Upper lobe of left lung (tissue), 6 donors: Measurements from ENCODE around the gene SERINC3. TPM values are rescaled to one million over a fixed set of nuclear protein-coding genes. Genes with fewer than 3 reads are reported as not detected.

Experiments
- ATAC-seq, 2 donors: fragments of 200-7000 bp; cut with Tn5 transposase; one replicate each; pipeline ENCODE4 v1.9.1; 2022; ENCODE audit warnings: mild to moderate bottlenecking in 2 of 2, moderate library complexity in 2 of 2; ENCODE audit not compliant: low FRiP score in 2 of 2
- DNase-seq, 2 donors: peaks; one replicate each; pipeline ENCODE4 v3.0.0-alpha.2; 2019 to 2020
- H3K27ac ChIP-seq, 4 donors: fragments of 200-600 bp; sonication (generic); one replicate each; pipeline ENCODE4 v1.5.1; 2016 to 2019
- H3K27me3 ChIP-seq, 4 donors: fragments of 200-600 bp; sonication (generic); one replicate each; pipeline ENCODE4 v1.5.1; 2017 to 2019
- H3K36me3 ChIP-seq, 4 donors: fragments of 200-600 bp; sonication (generic); one replicate each; pipeline ENCODE4 v1.5.1; 2016 to 2019
- H3K4me1 ChIP-seq, 4 donors: fragments of 200-600 bp; sonication (generic); one replicate each; pipeline ENCODE4 v1.5.1; 2018 to 2019
- H3K4me3 ChIP-seq, 4 donors: fragments of 200-600 bp; sonication (generic); one replicate each; pipeline ENCODE4 v1.5.1; 2017 to 2019; ENCODE audit warnings: mild to moderate bottlenecking in 2 of 4, moderate library complexity in 1 of 4
- H3K9me3 ChIP-seq, 4 donors: fragments of 200-600 bp; sonication (generic); one replicate each; pipeline ENCODE4 v1.5.1; 2018 to 2019
- EP300 ChIP-seq, 4 donors: sonication (generic); formaldehyde crosslinking; IDR thresholded peaks; one replicate each; pipeline ENCODE4 v1.5.1; 2017; ENCODE audit warnings: antibody characterized with exemption in 4 of 4, control low read depth in 2 of 4
- POLR2A ChIP-seq, 4 donors: fragments of 450-650 bp; IDR thresholded peaks; one replicate each; pipeline ENCODE4 v1.5.1; 2016 to 2017; ENCODE audit warnings: antibody characterized with exemption in 4 of 4, mild to moderate bottlenecking in 2 of 4
- POLR2AphosphoS5 ChIP-seq, 2 donors: sonication (generic); formaldehyde crosslinking; IDR thresholded peaks; one replicate each; pipeline ENCODE4 v1.5.1; 2017; ENCODE audit warnings: antibody characterized with exemption in 2 of 2
- WGBS, 2 donors: methylation state at CpG; one replicate each; pipeline ENCODE4 v1.1.5; 2017 to 2018; 5-methylcytosine and 5-hydroxymethylcytosine counted together
- total RNA-seq, 6 donors: library from RNA; depleted of rRNA in 4 of 6; stranded (reverse); fragments of >200 nt in 4 of 6; gene quantifications; one replicate each; pipeline versions ENCODE4 v1.1.0 to v1.2.1, GENCODE V29; 2016 to 2021
- TF ChIP-seq, protein P1 (sequence below), 6 experiments: fragments of 450-650 bp in 4 of 6; fragments of 200-600 bp in 2 of 6; sonication (generic) in 2 of 6; IDR thresholded peaks; one replicate each; pipeline ENCODE4 v1.5.1; 2016 to 2019; ENCODE audit warnings: antibody characterized with exemption in 6 of 6
- donor health status: DM: no; HTN: no; CAD: no; lungs with moderate emphysema.
- donor health status: DM: no; HTN: yes; CAD: no; lungs with severe emphysema.

Gene SERINC3
- total RNA-seq, 6 donors from 2014 or later = 56.3 to 122 (median 107) TPM

DNA sequence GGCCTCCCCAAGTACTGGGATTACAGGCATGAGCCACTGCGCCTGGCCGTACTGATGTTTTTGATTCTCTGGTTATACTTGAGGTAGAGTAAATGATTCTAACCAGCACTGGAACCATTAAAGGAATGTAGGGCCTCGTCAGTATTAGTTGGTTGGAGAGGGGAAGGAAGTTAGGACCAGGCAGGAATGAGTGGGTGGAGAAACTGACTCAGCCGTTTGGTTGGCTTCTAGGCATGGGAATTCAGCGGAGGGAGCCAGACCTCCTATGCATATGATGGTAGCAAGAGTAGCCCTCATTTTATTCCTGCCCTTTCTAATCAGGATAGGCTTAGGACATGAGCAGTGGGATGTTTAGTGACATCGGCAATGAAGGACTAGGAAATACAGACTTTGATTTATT, 19.0 kb upstream of the SERINC3 start:
- Histone ChIP-seq H3K36me3 (no peaks in the 10 kb centered on the region), H3K27me3 (no peaks in the 10 kb centered on the region), H3K4me3 (no peak overlapping the region), H3K27ac (peak overlapping the region in 1 of 4 donors; percentile 28), H3K4me1 (peaks cover 14 to 28% (median 25%) of the 10 kb centered on the region in 4 donors), H3K9me3 (no peaks in the 10 kb centered on the region)
- no peak for TF ChIP-seq POLR2AphosphoS5 (IDR thresholded peaks at IDR 0.05)
- TF ChIP-seq POLR2A (IDR thresholded peaks at IDR 0.05) = no peak
- TF ChIP-seq EP300 (IDR thresholded peaks at IDR 0.05) = no peak
- TF ChIP-seq, protein P1, sequence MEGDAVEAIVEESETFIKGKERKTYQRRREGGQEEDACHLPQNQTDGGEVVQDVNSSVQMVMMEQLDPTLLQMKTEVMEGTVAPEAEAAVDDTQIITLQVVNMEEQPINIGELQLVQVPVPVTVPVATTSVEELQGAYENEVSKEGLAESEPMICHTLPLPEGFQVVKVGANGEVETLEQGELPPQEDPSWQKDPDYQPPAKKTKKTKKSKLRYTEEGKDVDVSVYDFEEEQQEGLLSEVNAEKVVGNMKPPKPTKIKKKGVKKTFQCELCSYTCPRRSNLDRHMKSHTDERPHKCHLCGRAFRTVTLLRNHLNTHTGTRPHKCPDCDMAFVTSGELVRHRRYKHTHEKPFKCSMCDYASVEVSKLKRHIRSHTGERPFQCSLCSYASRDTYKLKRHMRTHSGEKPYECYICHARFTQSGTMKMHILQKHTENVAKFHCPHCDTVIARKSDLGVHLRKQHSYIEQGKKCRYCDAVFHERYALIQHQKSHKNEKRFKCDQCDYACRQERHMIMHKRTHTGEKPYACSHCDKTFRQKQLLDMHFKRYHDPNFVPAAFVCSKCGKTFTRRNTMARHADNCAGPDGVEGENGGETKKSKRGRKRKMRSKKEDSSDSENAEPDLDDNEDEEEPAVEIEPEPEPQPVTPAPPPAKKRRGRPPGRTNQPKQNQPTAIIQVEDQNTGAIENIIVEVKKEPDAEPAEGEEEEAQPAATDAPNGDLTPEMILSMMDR (IDR thresholded peaks at IDR 0.05) = no peak
- WGBS, 2 donors = 66 to 67% methylated on average over 6 of the region's 6 CpGs
- peak in 1 of 2 donors; percentile 41 for ATAC-seq
- DNase-seq = no peak

GRCh38 chr20:44537993-44538392, 16.1 kb upstream of the SERINC3 start:
- Histone ChIP-seq H3K4me1 (peaks cover 10 to 23% (median 22%) of the 10 kb centered on the region in 4 donors), H3K27me3 (no peaks in the 10 kb centered on the region), H3K9me3 (no peaks in the 10 kb centered on the region), H3K36me3 (no peaks in the 10 kb centered on the region), H3K4me3 (no peak overlapping the region), H3K27ac (no peak overlapping the region)
- 76 to 91% methylated on average over 1 of the region's 1 CpG for WGBS, 2 donors
- TF ChIP-seq, protein P1 (IDR thresholded peaks at IDR 0.05) = no peak
- TF ChIP-seq POLR2A (IDR thresholded peaks at IDR 0.05) (no peak), EP300 (IDR thresholded peaks at IDR 0.05) (no peak), POLR2AphosphoS5 (IDR thresholded peaks at IDR 0.05) (no peak)
- DNase-seq = no peak
- ATAC-seq = no peak

DNA sequence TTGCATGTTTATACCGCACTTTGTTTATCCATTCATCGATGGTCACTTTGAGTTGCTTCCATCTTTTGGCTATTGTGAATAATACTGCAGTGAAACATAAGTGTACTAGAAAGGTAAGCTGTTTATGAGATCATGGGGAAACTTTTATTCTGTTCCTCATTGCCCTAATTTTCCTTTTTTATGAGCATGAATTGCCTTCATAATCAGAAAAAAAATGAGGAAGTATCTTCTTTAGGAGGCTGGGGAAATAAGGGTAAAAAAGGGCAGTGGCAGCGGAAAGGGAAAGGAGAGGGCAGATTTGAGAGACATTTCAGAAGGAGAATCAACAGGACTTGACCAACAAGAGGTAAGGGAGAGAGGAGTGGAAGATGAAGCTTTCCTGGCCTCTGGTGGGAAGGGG, 14.3 kb upstream of the SERINC3 start:
- Histone ChIP-seq H3K27me3 (no peaks in the 10 kb centered on the region), H3K9me3 (no peaks in the 10 kb centered on the region), H3K4me1 (peaks cover 12 to 25% (median 17%) of the 10 kb centered on the region in 4 donors), H3K36me3 (no peaks in the 10 kb centered on the region), H3K4me3 (no peak overlapping the region), H3K27ac (peak overlapping the region in 3 of 4 donors; percentile 2 to 46 (median 4))
- no peak for DNase-seq
- no peak for TF ChIP-seq POLR2AphosphoS5 (IDR thresholded peaks at IDR 0.05)
- TF ChIP-seq EP300 (IDR thresholded peaks at IDR 0.05) = no peak
- TF ChIP-seq, protein P1 (IDR thresholded peaks at IDR 0.05) = no peak
- no peak for TF ChIP-seq POLR2A (IDR thresholded peaks at IDR 0.05)
- 69 to 78% methylated on average over 3 of the region's 3 CpGs for WGBS, 2 donors
- ATAC-seq = no peak

DNA sequence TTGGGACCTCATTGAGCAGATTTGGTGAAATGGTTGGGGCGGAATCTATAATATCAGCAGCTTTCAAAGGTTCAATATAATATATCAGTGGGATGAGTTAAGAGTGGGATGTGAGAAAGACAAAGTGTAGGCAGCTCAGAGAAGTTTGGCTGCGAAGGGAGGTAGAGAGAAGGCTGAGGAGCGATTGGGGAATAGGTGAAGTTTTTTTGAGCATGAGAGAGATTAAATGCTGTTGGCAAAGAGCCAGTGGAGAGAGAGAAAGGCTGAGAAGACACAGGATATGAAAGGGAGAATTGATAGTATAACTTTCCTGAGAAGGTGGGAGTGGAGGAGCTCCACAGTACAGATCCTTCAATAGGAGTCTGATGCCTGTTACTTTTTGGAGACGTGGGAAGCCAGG, 12.1 kb upstream of the SERINC3 start:
- TF ChIP-seq EP300 (IDR thresholded peaks at IDR 0.05) = no peak
- ATAC-seq (no peak), DNase-seq (no peak)
- H3K27me3 ChIP-seq = no peaks in the 10 kb centered on the region
- WGBS, 2 donors = 83 to 85% methylated on average over 4 of the region's 4 CpGs
- H3K36me3 ChIP-seq = no peaks in the 10 kb centered on the region
- H3K9me3 ChIP-seq = no peaks in the 10 kb centered on the region
- H3K4me3 ChIP-seq = no peak overlapping the region
- H3K4me1 ChIP-seq = peaks cover 7 to 18% (median 13%) of the 10 kb centered on the region in 4 donors
- H3K27ac ChIP-seq = peak overlapping the region in 1 of 4 donors; percentile 85

DNA sequence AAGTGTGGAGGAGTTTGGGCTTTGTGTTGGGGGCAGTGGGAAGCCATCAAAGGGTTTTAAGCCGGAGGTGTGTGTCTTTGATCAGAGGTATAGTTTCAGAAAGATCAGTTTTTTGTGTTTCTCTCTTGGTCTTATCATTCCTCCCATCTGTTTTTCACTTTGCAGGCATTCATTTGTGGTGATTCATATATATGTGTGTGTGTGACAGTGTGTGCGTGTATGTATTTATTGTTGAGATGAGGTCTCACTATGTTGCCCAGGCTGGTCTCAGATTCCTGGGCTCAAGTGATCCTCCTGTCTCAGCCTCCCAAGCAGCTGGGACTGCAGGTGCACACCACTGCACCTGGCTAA, 11.1 kb upstream of the SERINC3 start:
- DNase-seq (no peak), ATAC-seq (no peak)
- Histone ChIP-seq H3K4me1 (peaks cover 7 to 18% (median 13%) of the 10 kb centered on the region in 4 donors), H3K9me3 (no peaks in the 10 kb centered on the region), H3K27me3 (no peaks in the 10 kb centered on the region), H3K27ac (peak overlapping the region; percentile 48 to 92 (median 84)), H3K4me3 (peak overlapping the region in 3 of 4 donors; percentile 52 to 96 (median 90)), H3K36me3 (no peaks in the 10 kb centered on the region)
- TF ChIP-seq, protein P1 (IDR thresholded peaks at IDR 0.05) = no peak
- no peak for TF ChIP-seq POLR2A (IDR thresholded peaks at IDR 0.05)
- no peak for TF ChIP-seq POLR2AphosphoS5 (IDR thresholded peaks at IDR 0.05)
- TF ChIP-seq EP300 (IDR thresholded peaks at IDR 0.05) = no peak
- WGBS, 2 donors = 69 to 70% methylated on average over 2 of the region's 2 CpGs
